ENCODE data around the gene TIGD3.

TIGD3 gene

GRCh38 chr11:65354265-65355012 lies at the start of gene TIGD3:
Gene TIGD3 (plus strand): TSS chr11:65354751. CDS start chr11:65355809, 1,058 bp downstream.
- peak; percentile 57 to 96 (median 91) for DNase-seq

DNA sequence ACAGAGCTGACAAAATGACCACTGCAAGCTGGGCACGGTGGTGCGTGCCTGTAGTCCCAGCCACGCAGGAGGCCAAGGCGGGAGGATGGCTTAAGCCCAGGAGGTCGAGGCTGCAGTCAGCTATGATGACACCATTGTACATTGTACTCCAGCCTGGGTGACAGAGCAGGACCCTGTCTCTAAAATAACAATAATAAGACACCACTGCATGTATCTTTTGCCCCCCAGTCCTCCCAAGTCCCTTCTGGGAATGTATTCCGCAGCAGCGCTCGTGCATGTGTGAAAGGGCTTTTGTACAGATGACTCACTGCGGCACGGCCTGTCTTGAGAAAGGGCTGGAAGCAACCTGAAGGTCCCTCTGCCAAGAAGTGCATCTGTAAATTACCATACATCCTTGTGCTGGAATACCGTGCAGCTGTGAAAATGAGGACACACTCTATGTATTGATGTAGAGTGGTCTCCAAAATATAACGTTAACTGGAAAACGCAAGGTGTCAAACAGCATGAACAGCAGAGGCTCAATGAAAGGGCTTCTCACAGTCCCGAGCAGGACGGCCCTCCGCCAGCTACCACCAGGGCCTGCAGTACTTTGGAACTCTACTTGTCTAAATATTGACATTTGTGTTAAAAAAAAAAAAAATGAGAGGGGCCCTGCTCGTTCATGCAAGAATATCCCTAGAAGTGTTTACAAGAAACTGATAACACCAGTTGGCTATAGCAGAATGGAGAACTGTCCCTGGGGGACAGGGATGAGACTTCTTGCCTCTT lies 48.9 kb upstream of the TIGD3 start:
- DNase-seq, result no peak

DNA sequence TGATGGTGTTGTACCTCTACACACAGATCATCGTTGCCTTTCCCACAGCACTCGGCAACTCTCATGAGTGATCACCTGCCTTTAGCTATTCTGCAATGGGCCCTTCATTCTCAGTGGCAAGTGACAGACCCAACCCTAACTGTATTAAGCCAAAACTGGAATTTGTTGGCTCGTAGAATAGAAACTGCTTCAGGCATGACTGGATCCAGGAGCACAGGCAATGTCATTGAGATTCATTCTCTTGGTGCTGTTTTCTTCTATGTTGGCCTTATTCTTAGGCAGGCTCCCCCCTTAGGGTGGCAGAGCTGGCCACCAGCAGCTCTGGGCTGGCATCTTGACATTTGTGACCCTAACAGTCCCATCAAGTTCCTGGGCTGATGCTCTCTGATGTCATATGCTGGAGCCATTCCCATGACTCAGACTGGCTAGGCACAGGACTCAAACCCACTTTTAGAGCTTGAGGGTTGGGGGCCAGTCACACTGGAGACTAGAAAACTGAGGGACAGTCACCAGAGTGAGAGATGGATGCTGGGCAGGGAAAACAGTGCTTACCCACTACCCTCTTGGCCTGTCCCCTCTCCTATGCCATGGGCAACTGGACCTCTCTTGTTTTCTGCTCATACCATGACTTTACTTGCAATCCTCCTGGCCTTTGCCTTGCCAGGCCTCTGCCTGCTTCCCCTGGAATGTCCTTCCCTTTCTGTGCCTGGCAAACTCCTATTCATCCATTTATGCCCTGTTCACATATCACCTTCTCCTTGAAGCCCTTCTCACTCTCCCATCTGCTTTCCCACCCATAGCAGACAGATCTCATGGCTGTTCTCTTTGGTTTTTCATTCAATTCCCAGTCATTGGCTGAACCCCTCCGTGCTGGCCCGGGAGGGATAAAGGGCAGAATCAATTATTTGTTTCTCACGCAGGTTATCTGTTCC lies 47.0 kb upstream of the TIGD3 start:
- no peak for DNase-seq

DNA sequence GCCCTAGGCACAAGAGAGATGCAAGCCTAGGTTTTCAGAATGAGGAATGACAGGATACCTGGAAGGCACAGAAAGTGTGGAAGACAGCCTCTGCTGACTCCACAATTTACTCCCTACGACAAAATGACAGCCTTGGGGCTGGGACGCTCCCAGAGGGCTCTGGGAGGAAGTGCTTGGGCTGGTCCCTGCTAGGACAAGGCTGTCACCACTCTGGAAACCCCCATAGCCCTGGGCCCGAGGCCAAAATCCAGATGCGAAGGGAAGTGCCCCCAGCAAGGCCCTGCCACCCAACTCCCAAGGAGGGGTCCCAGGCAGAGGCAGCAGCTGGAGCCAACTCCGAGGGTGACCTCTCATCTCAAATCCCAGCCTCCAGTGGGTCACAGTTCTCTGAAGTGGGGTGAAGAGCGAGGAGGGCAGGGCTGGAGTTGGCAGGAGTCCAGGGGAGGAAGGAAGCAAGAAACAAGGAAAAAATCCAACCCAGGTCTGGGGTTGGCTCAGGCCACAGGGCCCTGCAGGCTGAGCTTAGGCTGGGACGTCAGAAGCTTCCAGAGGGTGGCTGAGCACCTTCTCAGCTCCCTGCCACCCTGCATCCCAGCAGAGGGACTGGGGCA lies 46.2 kb upstream of the TIGD3 start:
- DNase-seq, result no peak

- no peak for DNase-seq
Measured at GRCh38 chr11:65309006-65309405, 45.5 kb upstream of the TIGD3 start.

DNA sequence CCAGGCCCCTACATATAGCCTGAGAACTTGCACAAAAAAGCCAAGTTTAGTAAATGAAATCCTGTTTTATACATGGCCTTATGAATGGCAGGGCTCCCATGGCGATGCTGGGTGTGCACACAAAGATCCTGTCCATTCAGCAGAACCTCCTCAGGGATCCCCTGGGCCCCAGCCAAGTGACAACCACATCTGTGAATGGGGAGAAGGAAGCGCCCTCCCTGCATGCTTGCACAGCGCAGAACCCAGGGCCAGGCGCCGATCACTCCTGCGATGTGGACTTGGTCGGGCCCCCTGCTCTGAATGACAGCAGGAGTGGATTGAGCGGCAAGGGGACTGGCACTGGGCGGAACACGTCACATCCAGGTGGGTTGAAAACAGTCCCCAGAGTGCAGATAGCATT lies 44.3 kb upstream of the TIGD3 start:
- DNase-seq, result peak in 2 of 14 donors; percentile 19 to 25

DNA sequence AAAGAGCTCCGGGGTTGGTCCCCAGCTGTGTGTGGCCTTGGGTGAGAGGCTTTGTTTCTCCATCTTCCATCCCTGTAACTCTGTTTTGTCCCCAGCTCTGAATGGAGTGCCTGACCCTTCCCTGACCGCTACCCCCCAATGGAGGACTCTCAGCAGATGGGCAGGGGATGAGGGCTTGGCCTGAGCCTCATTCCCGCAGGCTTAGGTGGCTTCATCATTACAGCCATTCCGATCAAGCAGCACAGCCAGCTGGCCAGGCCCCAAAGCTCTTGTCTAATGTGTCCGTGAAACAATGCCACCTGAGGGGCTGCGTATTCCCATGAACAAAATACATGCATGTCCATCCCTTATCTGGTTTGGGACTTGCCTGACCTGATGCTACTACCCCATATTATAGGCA lies 43.8 kb upstream of the TIGD3 start:
- DNase-seq, result no peak

- no peak for DNase-seq
Measured at GRCh38 chr11:65311170-65311678, 43.3 kb upstream of the TIGD3 start.

- peak in 13 of 14 donors; percentile 60 to 95 (median 82) for DNase-seq
Measured at GRCh38 chr11:65314501-65315203, 39.9 kb upstream of the TIGD3 start, which contains the start of gene CDC42EP2. Gene CDC42EP2 (plus strand): TSS chr11:65314866. CDS start chr11:65320899, 6,033 bp downstream.

- DNase-seq, result peak in 13 of 14 donors; percentile 33 to 88 (median 60)
Measured at GRCh38 chr11:65315204-65315865, 39.2 kb upstream of the TIGD3 start.

DNA sequence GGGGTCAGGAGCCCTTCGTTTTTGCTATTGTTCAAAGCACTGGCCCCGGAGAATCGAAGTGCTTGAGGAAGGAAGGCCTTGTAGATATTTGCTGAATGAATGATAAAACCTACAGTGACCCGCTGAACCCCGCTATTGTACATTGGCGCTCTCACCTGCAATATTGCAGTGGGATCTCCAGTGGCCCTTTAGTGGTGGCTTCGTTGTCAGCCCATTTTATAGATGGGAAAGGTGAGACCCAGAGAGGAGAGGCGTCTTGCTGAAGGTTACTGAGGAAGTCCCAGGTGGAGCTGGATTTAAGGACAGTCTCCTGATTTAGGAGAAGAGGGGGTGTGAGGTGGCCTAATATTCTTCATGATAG lies 38.7 kb upstream of the TIGD3 start:
- no peak for DNase-seq

DNA sequence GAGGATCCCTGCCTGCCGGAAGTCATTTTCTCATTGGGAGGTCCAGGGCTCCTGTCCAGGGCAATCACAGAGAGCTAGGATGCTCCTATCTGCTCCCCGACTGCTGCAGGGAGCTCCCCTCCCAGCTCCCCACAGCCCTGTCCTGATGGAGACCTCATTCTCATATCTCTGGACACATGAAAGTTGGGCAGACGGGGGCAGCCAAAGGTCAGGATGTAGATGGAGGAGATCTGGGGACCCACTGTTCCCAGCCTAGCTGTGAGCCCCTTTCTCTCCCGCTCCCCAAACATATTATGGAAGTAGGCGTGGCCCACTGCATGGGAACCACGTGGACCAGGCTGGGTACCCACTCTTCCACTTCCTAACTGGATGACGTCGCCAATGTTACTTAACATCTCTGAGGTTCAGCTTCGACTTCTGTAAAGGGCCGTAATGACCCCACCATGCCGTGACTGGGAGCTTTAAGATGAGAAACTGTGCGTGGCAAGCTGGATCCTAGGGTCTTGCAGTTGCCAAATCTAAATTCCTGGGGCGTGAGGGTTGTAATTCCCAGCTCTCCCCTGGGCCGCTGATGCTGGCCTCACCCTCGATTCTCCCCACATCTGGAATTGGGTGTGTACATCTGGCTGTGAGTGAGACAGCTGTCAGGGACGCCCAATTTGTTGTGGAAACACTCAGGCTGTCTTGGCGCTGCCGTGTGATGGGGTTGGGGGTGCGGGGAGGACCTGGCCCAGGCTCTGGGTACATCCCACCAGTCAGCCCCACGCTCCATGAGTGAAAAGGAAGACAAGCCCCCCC lies 38.1 kb upstream of the TIGD3 start:
- no peak for DNase-seq

DNA sequence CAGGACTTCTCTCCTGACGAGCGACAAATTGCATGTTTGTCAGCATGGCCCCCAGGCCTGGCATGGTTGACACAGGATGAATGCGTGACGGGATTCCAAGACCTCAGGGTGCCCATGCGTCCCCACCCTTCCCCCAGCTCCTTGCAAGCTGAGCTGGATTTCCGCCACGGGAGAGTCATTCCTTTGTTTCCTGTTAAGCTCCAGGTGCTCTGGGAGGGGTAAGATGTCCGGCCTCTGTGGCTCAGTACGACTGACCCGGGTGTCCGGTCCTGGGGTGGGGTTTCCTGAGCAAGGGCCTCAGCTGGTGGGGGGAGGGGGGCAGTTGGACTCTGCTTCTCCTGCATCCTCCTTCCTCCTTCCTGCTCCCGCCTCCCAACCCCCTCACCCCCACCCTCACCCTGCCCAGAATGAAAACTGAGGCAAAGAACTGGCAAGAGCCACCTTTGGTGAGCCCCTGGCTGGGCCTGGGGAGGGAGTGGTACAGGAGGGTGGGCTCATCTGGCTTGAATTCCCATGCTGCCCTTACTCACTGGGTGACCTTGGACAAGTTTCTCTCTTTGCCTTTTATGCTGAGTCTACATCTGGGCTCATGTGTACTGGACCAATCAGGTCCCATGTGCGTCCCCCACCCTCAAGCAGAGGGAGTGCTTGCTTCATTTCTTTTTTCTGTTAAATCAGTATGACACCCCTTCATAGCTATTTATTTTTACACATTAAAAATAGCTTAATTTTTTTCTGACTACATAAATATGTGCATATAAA lies 37.3 kb upstream of the TIGD3 start:
- DNase-seq, result no peak

GRCh38 chr11:65320386-65321075 lies 34.0 kb upstream of the TIGD3 start:
- DNase-seq, result no peak

GRCh38 chr11:65321076-65321475 lies 33.5 kb upstream of the TIGD3 start:
- DNase-seq, result no peak

GRCh38 chr11:65321828-65322485 lies 32.6 kb upstream of the TIGD3 start:
- no peak for DNase-seq

GRCh38 chr11:65323813-65324212 lies 30.7 kb upstream of the TIGD3 start:
- DNase-seq, result no peak

DNA sequence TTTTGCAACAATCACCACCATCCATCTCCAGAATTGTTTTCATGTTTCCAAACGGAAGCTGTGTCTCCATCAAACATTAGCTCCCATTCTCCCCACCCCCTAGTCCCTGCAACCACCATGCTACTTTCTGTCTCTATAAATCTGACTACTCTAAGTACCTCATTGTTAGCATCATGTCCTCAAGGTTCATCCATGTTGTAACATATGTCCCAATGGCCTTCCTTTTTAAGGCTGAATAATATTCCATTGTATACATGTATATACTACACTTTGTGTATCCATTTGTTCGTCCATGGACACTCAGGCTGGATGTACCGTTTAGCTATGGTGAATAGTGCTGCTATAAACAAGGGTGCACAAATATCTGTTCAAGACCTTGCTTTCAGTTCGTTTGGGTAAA lies 29.1 kb upstream of the TIGD3 start:
- DNase-seq, result no peak
